ENCODE results near the gene NOXO1. TPM values are rescaled to one million over a fixed set of nuclear protein-coding genes. Genes with fewer than 3 reads are reported as not detected.
A peak's percentile ranks its signal among the peaks of the same experiment; 100 is the strongest.

Gene NOXO1
- total and polyA plus RNA-seq, 9 of the 15 experiments (the other 6 are each of a cell fraction or from before 2014, with no cell fraction given): not detected

DNA sequence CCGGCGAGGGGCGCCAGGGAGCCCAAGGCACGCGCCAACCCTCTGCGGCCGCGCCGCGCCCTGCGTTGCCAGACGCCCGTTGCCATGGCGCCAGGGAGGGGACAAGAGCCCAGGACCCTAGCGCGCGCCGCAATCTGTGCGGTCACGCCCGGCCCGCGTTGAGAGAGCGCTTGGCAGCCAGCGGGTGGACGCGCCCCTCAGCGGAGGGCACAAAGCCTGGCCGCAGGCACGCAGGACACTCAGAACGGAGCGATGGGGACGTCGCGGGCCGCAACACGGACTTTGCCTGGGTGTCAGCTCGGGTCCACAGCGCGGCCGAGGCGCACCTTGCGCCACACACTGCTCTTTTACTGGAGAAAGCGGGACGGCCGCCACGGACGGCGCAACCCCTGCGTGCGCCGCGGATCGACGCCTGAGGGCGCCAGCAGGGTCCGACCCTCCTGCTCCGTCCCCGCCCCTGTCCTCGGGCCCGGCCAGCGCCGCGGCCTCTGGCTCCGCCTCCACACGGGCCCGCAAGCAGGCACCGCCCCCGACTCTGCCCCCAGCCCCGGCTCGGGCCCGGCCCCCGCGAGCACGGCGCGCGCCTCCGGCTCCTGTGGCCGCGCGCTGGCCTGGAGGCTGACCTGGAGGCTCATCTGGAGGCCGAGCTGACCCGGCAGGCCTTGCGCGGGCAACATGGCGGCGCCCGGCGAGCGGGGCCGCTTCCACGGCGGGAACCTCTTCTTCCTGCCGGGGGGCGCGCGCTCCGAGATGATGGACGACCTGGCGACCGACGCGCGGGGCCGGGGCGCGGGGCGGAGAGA lies 2.5 kb upstream of the NOXO1 start, which contains the start of gene GFER (continued):
- TF ChIP-seq, protein P1, sequence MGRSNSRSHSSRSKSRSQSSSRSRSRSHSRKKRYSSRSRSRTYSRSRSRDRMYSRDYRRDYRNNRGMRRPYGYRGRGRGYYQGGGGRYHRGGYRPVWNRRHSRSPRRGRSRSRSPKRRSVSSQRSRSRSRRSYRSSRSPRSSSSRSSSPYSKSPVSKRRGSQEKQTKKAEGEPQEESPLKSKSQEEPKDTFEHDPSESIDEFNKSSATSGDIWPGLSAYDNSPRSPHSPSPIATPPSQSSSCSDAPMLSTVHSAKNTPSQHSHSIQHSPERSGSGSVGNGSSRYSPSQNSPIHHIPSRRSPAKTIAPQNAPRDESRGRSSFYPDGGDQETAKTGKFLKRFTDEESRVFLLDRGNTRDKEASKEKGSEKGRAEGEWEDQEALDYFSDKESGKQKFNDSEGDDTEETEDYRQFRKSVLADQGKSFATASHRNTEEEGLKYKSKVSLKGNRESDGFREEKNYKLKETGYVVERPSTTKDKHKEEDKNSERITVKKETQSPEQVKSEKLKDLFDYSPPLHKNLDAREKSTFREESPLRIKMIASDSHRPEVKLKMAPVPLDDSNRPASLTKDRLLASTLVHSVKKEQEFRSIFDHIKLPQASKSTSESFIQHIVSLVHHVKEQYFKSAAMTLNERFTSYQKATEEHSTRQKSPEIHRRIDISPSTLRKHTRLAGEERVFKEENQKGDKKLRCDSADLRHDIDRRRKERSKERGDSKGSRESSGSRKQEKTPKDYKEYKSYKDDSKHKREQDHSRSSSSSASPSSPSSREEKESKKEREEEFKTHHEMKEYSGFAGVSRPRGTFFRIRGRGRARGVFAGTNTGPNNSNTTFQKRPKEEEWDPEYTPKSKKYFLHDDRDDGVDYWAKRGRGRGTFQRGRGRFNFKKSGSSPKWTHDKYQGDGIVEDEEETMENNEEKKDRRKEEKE (IDR thresholded peaks at IDR 0.05; ENCODE audit: borderline replicate concordance in 1 of 2, control insufficient read depth in 1 of 2, low read depth in 2 of 2, low read length in 1 of 2): peak in 1 of 2 experiments; percentile 88; a peak in 2 of 4 replicates
- TF ChIP-seq GTF2A2 (tag; IDR thresholded peaks at IDR 0.05) (no peak), SNIP1 (IDR thresholded peaks at IDR 0.05; ENCODE audit: low read depth) (no peak), HNRNPH1 (optimal IDR thresholded peaks at IDR 0.05; ENCODE audit: low read depth, low read length) (no peak), MCM2 (IDR thresholded peaks at IDR 0.05; ENCODE audit: low read depth) (no peak), ZFP1 (CRISPR knock-in tag; IDR thresholded peaks at IDR 0.05) (no peak), SRSF7 (optimal IDR thresholded peaks at IDR 0.05; ENCODE audit: low read depth, low read length) (no peak), ZNF75A (CRISPR knock-in tag; IDR thresholded peaks at IDR 0.05) (no peak), POLR3A (IDR thresholded peaks at IDR 0.05; ENCODE audit: borderline replicate concordance, extremely low read depth, insufficient read depth, insufficient read length) (no peak), BCL6 (CRISPR knock-in tag; IDR thresholded peaks at IDR 0.05) (no peak), LCOR (CRISPR knock-in tag; IDR thresholded peaks at IDR 0.05) (peak; percentile 84), CBFB (CRISPR knock-in tag; IDR thresholded peaks at IDR 0.05) (peak; percentile 93), MEF2A (IDR thresholded peaks at IDR 0.05; ENCODE audit: control insufficient read depth, low read depth, low read length) (no peak), ZFPM2 (CRISPR knock-in tag; IDR thresholded peaks at IDR 0.05) (no peak), PTTG1 (tag; IDR thresholded peaks at IDR 0.05; ENCODE audit: low read depth) (no peak), SRF (CRISPR knock-in tag; IDR thresholded peaks at IDR 0.05) (no peak), PHF20 (IDR thresholded peaks at IDR 0.05; ENCODE audit: partially characterized antibody) (peak; percentile 31), MYBL2 (IDR thresholded peaks at IDR 0.05; ENCODE audit: low read depth) (no peak), MYBL2 (CRISPR knock-in tag; IDR thresholded peaks at IDR 0.05; ENCODE audit: borderline replicate concordance) (no peak)
- TF ChIP-seq, protein P2, sequence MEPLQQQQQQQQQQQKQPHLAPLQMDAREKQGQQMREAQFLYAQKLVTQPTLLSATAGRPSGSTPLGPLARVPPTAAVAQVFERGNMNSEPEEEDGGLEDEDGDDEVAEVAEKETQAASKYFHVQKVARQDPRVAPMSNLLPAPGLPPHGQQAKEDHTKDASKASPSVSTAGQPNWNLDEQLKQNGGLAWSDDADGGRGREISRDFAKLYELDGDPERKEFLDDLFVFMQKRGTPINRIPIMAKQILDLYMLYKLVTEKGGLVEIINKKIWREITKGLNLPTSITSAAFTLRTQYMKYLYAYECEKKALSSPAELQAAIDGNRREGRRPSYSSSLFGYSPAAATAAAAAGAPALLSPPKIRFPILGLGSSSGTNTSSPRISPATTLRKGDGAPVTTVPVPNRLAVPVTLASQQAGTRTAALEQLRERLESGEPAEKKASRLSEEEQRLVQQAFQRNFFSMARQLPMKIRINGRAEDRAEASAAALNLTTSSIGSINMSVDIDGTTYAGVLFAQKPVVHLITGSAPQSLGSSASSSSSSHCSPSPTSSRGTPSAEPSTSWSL (CRISPR knock-in tag; IDR thresholded peaks at IDR 0.05; ENCODE audit: borderline replicate concordance): no peak; the same call in 1 of the 2 replicates
- TF ChIP-seq, protein P3, sequence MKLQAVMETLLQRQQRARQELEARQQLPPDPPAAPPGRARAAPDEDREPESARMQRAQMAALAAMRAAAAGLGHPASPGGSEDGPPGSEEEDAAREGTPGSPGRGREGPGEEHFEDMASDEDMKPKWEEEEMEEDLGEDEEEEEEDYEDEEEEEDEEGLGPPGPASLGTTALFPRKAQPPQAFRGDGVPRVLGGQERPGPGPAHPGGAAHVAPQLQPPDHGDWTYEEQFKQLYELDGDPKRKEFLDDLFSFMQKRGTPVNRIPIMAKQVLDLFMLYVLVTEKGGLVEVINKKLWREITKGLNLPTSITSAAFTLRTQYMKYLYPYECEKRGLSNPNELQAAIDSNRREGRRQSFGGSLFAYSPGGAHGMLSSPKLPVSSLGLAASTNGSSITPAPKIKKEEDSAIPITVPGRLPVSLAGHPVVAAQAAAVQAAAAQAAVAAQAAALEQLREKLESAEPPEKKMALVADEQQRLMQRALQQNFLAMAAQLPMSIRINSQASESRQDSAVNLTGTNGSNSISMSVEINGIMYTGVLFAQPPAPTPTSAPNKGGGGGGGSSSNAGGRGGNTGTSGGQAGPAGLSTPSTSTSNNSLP (IDR thresholded peaks at IDR 0.05; ENCODE audit: borderline replicate concordance, low read depth, low read length): peak; percentile 23; the same call in 1 of the 2 replicates

Measured in K562 (cell line).